Tibial artery (tissue), 4 donors: ENCODE results near the gene LAMA1.

Experiments
- DNase-seq, 2 donors: peaks; one replicate each; pipeline ENCODE4 v3.0.0-alpha.2; 2019
- H3K27ac ChIP-seq, 2 donors: fragments of 200-600 bp; sonication (generic) in 1 of 2; 1 replicate in 1 of 2; 2 replicates in 1 of 2; pipeline ENCODE4 v1.5.1; 2018 to 2019; ENCODE audit warnings: mild to moderate bottlenecking in 1 of 2
- H3K27me3 ChIP-seq, 2 donors: fragments of 200-600 bp; sonication (generic) in 1 of 2; one replicate each; pipeline versions ENCODE4 v1.5.1 to v1.6.0; 2016 to 2019
- H3K36me3 ChIP-seq, 3 donors: fragments of 200-600 bp; sonication (generic) in 2 of 3; one replicate each; pipeline ENCODE4 v1.5.1; 2016 to 2019; ENCODE audit warnings: mild to moderate bottlenecking in 2 of 3
- H3K4me1 ChIP-seq, 4 donors: fragments of 200-600 bp; sonication (generic) in 2 of 4; 1 replicate in 3 of 4; 2 replicates in 1 of 4; pipeline ENCODE4 v1.5.1; 2016 to 2019
- H3K4me3 ChIP-seq, 2 donors: fragments of 200-600 bp; sonication (generic) in 1 of 2; 1 replicate in 1 of 2; 2 replicates in 1 of 2; pipeline ENCODE4 v1.5.1; 2018 to 2019; ENCODE audit warnings: mild to moderate bottlenecking in 2 of 2
- H3K9me3 ChIP-seq, 3 donors: fragments of 200-600 bp; sonication (generic) in 1 of 3; one replicate each; pipeline ENCODE4 v1.5.1; 2016 to 2019
- intact Hi-C: fragments of 100-400 bp; cut with DNase I; formaldehyde crosslinking; loops from one replicate; pipeline ENCODE4 v1.15.0; 2023; ENCODE audit warnings: low total_unique reads
- TF ChIP-seq, protein P1 (sequence below), 2 experiments: fragments of 200-600 bp in 1 of 2; fragments of 450-650 bp in 1 of 2; IDR thresholded peaks; one replicate each; pipeline ENCODE4 v1.5.1; 2017 to 2019; ENCODE audit warnings: antibody characterized with exemption in 2 of 2, mild to moderate bottlenecking in 1 of 2, moderate library complexity in 1 of 2

The LAMA1 gene

DNA sequence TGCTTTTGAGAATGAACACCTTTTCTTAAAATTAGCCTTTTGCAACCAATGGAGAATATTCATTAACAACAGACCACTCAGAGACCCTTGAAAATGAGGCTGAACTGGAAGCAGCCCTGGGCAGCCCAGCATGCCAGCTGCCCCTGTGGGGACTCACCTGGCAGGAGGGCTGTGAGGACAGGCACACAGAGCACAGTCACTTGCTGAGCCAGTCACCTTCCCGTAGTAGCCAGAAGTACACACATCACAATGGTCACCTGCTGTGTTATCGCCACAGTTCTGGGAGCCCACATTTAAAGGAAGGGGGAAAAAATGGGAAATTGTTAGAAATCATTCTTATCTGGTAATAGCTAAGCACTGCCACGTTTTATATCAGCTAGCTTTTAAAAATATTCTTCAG is 115.5 kb downstream of the LAMA1 start:
- no peak overlapping the region for H3K27ac ChIP-seq
- no peaks in the 10 kb centered on the region for H3K9me3 ChIP-seq
- no peaks in the 10 kb centered on the region for H3K4me1 ChIP-seq
- H3K36me3 ChIP-seq = no peaks in the 10 kb centered on the region
- no peak for DNase-seq
- no peaks in the 10 kb centered on the region for H3K27me3 ChIP-seq
- intact Hi-C loops = no loop called here
- H3K4me3 ChIP-seq = no peak overlapping the region
- TF ChIP-seq, protein P1, sequence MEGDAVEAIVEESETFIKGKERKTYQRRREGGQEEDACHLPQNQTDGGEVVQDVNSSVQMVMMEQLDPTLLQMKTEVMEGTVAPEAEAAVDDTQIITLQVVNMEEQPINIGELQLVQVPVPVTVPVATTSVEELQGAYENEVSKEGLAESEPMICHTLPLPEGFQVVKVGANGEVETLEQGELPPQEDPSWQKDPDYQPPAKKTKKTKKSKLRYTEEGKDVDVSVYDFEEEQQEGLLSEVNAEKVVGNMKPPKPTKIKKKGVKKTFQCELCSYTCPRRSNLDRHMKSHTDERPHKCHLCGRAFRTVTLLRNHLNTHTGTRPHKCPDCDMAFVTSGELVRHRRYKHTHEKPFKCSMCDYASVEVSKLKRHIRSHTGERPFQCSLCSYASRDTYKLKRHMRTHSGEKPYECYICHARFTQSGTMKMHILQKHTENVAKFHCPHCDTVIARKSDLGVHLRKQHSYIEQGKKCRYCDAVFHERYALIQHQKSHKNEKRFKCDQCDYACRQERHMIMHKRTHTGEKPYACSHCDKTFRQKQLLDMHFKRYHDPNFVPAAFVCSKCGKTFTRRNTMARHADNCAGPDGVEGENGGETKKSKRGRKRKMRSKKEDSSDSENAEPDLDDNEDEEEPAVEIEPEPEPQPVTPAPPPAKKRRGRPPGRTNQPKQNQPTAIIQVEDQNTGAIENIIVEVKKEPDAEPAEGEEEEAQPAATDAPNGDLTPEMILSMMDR (IDR thresholded peaks at IDR 0.05) = no peak

DNA sequence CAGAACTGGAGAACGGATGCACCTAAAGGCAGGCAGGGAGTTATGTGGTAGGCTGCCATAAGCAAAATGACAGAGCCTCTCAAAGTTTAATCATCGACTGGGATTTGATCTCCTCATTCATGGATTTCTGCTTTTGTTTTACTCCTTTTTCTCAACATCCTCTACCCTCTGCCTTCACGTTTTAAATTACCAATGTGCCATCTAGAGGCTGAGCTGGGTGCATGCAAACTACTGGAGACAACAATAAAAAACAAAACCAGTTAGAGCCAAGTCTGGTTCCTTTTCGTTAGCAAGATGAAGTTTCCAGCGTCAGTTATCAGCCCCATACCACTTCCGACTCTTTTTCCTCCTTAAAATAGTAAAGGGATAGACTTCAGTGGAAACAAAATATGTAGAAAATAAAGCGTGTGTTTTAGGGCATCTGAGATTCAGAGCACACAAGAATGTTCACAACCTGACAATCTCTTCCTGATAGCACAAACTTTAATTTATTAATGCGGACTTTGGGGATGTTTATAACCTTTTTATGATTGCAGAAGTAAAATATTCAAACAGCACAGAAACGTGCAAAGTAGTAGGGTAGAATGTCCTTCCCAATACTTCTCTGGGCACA is 117.0 kb downstream of the LAMA1 start:
- DNase-seq = no peak
- Histone ChIP-seq H3K4me1 (no peaks in the 10 kb centered on the region), H3K27me3 (no peaks in the 10 kb centered on the region), H3K9me3 (no peaks in the 10 kb centered on the region), H3K27ac (no peak overlapping the region), H3K4me3 (no peak overlapping the region), H3K36me3 (no peaks in the 10 kb centered on the region)
- intact Hi-C loops = no loop called here
- TF ChIP-seq, protein P1 (IDR thresholded peaks at IDR 0.05) = no peak

DNA sequence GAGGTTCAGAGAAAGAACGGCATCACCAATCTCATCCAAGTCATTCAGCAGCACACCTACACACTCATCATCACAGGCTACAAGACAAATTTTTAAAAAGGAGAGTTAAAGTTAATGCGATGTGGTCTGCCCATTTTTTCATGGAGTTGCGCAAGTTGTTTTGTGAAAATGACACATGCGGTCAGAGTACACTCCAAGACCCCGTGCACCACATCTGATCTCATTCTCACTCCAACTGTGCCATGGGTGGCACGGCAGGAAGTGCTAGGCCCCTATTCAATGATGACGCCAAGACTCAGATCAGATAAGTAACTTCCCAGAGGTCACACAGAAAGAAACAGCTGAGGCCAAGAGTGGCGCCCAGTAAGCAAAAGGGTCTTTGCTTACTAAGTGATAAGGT is 119.8 kb downstream of the LAMA1 start:
- no peaks in the 10 kb centered on the region for H3K36me3 ChIP-seq
- H3K4me1 ChIP-seq = peaks cover 0 to 10% (median 0%) of the 10 kb centered on the region in 4 donors
- no peak overlapping the region for H3K4me3 ChIP-seq
- no peaks in the 10 kb centered on the region for H3K9me3 ChIP-seq
- intact Hi-C loops = no loop called here
- H3K27me3 ChIP-seq = no peaks in the 10 kb centered on the region
- DNase-seq = no peak
- TF ChIP-seq, protein P1 (IDR thresholded peaks at IDR 0.05) = no peak
- H3K27ac ChIP-seq = no peak overlapping the region

DNA sequence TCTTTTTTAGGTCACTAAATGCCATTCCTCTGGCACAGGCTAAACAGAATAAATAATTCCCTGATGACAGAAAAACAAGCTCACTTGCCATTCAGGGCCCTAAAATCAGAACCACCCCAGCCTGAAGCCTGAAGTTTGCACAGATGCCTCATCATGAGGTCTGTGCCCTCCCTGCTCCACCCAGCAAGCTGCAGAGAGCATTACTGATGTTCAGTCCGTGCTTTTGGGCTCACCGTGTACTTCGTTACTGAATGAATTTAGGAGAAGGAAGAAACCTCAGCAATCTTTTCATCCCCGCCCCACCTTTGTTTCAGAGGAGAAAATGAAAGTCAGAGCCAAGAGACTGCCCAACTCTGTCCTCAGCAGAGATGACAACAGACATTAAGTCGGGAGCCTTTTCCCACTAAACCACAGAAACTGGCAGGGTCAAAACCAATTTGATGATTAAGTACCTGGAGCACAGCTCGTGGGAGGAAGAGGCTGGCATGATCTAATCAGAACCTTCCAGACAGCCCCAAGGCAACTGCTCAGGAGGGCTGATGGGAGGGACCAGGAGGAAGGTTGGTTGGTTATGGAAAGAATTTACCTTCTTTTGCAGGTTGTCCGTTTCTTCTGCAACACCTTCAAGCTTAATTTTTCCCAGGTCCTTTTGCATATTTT is 122.7 kb downstream of the LAMA1 start:
- Histone ChIP-seq H3K4me1 (peaks cover 0 to 10% (median 0%) of the 10 kb centered on the region in 4 donors), H3K9me3 (no peaks in the 10 kb centered on the region), H3K36me3 (no peaks in the 10 kb centered on the region), H3K27me3 (no peaks in the 10 kb centered on the region), H3K27ac (no peak overlapping the region), H3K4me3 (no peak overlapping the region)
- intact Hi-C loops = no loop called here
- TF ChIP-seq, protein P1 (IDR thresholded peaks at IDR 0.05) = no peak
- DNase-seq = no peak

DNA sequence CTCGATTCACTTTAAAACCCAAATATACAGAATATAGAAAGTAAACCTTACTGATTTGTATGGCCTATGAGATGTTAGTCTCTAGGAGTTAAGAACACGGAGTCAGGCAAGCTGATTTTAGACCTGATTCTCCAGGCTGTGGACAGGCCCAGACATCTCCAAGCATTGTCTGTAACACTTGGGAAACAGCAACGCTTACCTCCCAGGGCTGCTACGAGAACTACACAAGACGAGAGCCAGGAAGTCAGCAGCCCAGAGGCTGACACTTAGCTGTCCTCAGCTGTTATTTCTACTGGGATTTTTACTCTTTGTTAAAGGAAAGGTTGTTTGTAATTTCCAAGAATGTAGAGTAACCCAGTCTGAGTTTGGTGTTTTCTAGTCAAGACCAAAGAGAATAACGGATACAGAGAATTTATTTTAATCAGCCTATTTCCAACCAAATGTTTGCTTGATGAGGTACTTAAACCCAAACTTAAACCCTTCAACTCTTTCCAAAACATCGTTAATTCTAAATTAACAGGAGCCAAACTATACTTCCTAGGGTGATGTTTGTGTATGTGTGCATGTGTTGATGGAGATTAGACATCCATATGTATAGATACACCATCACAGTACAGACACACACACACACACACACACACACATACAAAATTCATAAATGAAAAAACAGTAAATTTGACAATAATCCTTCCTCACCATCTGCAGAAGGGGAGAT is 123.4 kb downstream of the LAMA1 start:
- Histone ChIP-seq H3K36me3 (no peaks in the 10 kb centered on the region), H3K27ac (no peak overlapping the region), H3K27me3 (no peaks in the 10 kb centered on the region), H3K9me3 (no peaks in the 10 kb centered on the region), H3K4me3 (no peak overlapping the region), H3K4me1 (peaks cover 0 to 10% (median 0%) of the 10 kb centered on the region in 4 donors)
- TF ChIP-seq, protein P1 (IDR thresholded peaks at IDR 0.05) = no peak
- DNase-seq = no peak
- intact Hi-C loops = no loop called here
